GM12872 (cell line): Measurements from ENCODE around the gene BCAP31.

Experiments
- CTCF ChIP-seq: IDR thresholded peaks from 3 replicates; pipeline ENCODE4 v1.5.1; 2011; ENCODE audit warnings: low read depth, mild to moderate bottlenecking, low read length, moderate library complexity; ENCODE audit not compliant: insufficient read depth

BCAP31 gene

GRCh38 chrX:153662266-153662665 lies 61.9 kb downstream of the BCAP31 start:
- peak; percentile 54 for TF ChIP-seq CTCF

- no peak for TF ChIP-seq CTCF
Measured at GRCh38 chrX:153659268-153659667, 64.9 kb downstream of the BCAP31 start.

GRCh38 chrX:153657161-153657560 lies 67.0 kb downstream of the BCAP31 start:
- TF ChIP-seq CTCF, result no peak

- TF ChIP-seq CTCF, result no peak
Measured at GRCh38 chrX:153653556-153653955, 70.6 kb downstream of the BCAP31 start.

- peak; percentile 56; the same call in 2 of the 3 replicates for TF ChIP-seq CTCF
Measured at GRCh38 chrX:153651540-153652079, 72.6 kb downstream of the BCAP31 start.

- TF ChIP-seq CTCF, result no peak
Measured at GRCh38 chrX:153650959-153651358, 73.2 kb downstream of the BCAP31 start.
